ENCODE data around the gene F10. TPM values are rescaled to one million over a fixed set of nuclear protein-coding genes. Genes with fewer than 3 reads are reported as not detected.

The F10 gene
- total and polyA plus RNA-seq, 2 experiments from 2014 or later: 143 to 148 TPM

DNA sequence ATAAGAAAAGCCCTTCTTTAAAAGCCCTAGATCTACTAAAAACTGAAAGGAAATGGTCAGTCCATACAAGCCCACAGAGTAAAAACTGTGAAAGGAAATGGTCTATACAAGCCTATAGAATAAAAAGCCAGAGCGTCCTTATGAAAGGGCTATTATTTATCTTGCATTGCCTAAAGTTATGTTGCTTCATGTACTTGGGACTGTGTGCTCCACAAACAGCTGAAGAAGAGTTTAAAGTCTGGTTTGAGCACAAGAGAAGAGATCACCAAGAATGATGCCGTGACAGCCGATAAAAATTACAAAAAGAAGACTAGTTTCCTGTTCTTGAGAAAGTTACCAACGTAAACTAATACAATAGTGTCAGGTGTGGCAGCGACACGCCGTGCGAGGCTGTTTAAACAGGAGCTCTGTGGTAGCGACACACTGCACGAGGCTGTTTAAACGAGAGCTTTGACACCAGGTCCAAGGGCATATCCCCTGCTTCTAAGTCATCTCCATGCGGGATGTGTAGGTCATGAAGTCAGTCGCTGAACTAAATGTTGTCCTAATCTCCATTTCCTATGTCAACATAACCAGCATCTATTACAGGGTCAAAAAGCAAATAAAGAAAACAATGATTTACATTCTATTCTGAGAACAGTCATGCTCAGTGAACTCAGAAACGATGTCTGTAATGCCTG is 61.0 kb downstream of the F10 start:
- Histone ChIP-seq H3K79me2 (peaks cover 5% of the 10 kb centered on the region), H3K36me3 (replicated peaks; ENCODE audit: insufficient read depth, low read depth) (peaks cover 5% of the 10 kb centered on the region)

GRCh38 chr13:113184568-113185440 is 62.2 kb downstream of the F10 start:
- H3K27me3 ChIP-seq: no peaks in the 10 kb centered on the region
- H3K79me2 ChIP-seq: peaks cover 5% of the 10 kb centered on the region
- peaks cover 5% of the 10 kb centered on the region for H3K36me3 ChIP-seq (replicated peaks; ENCODE audit: insufficient read depth, low read depth)
- no peaks in the 10 kb centered on the region for H3K9me3 ChIP-seq (ENCODE audit: low read depth)
- H3K4me3 ChIP-seq: no peak overlapping the region
- H3K27ac ChIP-seq: no peak overlapping the region
- no peak overlapping the region for H3K4me2 ChIP-seq
- DNase-seq (ENCODE audit: low spot score): no peak
- no peaks in the 10 kb centered on the region for H3K4me1 ChIP-seq (ENCODE audit: insufficient read depth)
- H3K9me2 ChIP-seq (replicated peaks; ENCODE audit: insufficient read depth): no peaks in the 10 kb centered on the region
- H2AFZ ChIP-seq: no peak overlapping the region
- no peaks in the 10 kb centered on the region for H4K20me1 ChIP-seq (ENCODE audit: insufficient read depth, poor library complexity, severe bottlenecking)
- 95% methylated on average over 22 of the region's 22 CpGs for WGBS (ENCODE audit: low lambda C conversion rate, missing lambda C conversion rate)
- TF ChIP-seq, protein P1, sequence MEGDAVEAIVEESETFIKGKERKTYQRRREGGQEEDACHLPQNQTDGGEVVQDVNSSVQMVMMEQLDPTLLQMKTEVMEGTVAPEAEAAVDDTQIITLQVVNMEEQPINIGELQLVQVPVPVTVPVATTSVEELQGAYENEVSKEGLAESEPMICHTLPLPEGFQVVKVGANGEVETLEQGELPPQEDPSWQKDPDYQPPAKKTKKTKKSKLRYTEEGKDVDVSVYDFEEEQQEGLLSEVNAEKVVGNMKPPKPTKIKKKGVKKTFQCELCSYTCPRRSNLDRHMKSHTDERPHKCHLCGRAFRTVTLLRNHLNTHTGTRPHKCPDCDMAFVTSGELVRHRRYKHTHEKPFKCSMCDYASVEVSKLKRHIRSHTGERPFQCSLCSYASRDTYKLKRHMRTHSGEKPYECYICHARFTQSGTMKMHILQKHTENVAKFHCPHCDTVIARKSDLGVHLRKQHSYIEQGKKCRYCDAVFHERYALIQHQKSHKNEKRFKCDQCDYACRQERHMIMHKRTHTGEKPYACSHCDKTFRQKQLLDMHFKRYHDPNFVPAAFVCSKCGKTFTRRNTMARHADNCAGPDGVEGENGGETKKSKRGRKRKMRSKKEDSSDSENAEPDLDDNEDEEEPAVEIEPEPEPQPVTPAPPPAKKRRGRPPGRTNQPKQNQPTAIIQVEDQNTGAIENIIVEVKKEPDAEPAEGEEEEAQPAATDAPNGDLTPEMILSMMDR (IDR thresholded peaks at IDR 0.05; ENCODE audit: poor library complexity): no peak
- no peak for TF ChIP-seq EZH2 (IDR thresholded peaks at IDR 0.05; ENCODE audit: borderline replicate concordance)
- TF ChIP-seq EZH2phosphoT487 (IDR thresholded peaks at IDR 0.05; ENCODE audit: low read depth, severe bottlenecking, unreplicated experiment): no peak

More for the DNA sequence above, 61.0 kb downstream of the F10 start:
- Histone ChIP-seq H3K4me3 (no peak overlapping the region), H3K4me2 (no peak overlapping the region), H3K27me3 (no peaks in the 10 kb centered on the region), H3K9me2 (replicated peaks; ENCODE audit: insufficient read depth) (no peaks in the 10 kb centered on the region), H3K4me1 (ENCODE audit: insufficient read depth) (no peaks in the 10 kb centered on the region), H3K9me3 (ENCODE audit: low read depth) (no peaks in the 10 kb centered on the region), H3K27ac (peak overlapping the region; percentile 11), H2AFZ (no peak overlapping the region), H4K20me1 (ENCODE audit: insufficient read depth, poor library complexity, severe bottlenecking) (no peaks in the 10 kb centered on the region)
- WGBS (ENCODE audit: low lambda C conversion rate, missing lambda C conversion rate): 81% methylated on average over 14 of the region's 14 CpGs
- no peak for TF ChIP-seq EZH2phosphoT487 (IDR thresholded peaks at IDR 0.05; ENCODE audit: low read depth, severe bottlenecking, unreplicated experiment)
- TF ChIP-seq, protein P1 (IDR thresholded peaks at IDR 0.05; ENCODE audit: poor library complexity): no peak
- TF ChIP-seq EZH2 (IDR thresholded peaks at IDR 0.05; ENCODE audit: borderline replicate concordance): no peak
- DNase-seq (ENCODE audit: low spot score): no peak

- Histone ChIP-seq H3K9me3 (ENCODE audit: low read depth) (no peaks in the 10 kb centered on the region), H3K4me3 (no peak overlapping the region), H2AFZ (no peak overlapping the region), H3K79me2 (peaks cover 5% of the 10 kb centered on the region), H3K4me2 (no peak overlapping the region), H3K4me1 (ENCODE audit: insufficient read depth) (no peaks in the 10 kb centered on the region), H3K36me3 (replicated peaks; ENCODE audit: insufficient read depth, low read depth) (peaks cover 5% of the 10 kb centered on the region), H3K27ac (peak overlapping the region; percentile 80), H3K9me2 (replicated peaks; ENCODE audit: insufficient read depth) (no peaks in the 10 kb centered on the region), H3K27me3 (no peaks in the 10 kb centered on the region), H4K20me1 (ENCODE audit: insufficient read depth, poor library complexity, severe bottlenecking) (no peaks in the 10 kb centered on the region)
- TF ChIP-seq EZH2phosphoT487 (IDR thresholded peaks at IDR 0.05; ENCODE audit: low read depth, severe bottlenecking, unreplicated experiment): no peak
- TF ChIP-seq EZH2 (IDR thresholded peaks at IDR 0.05; ENCODE audit: borderline replicate concordance): no peak
- TF ChIP-seq, protein P1 (IDR thresholded peaks at IDR 0.05; ENCODE audit: poor library complexity): no peak
- DNase-seq (ENCODE audit: low spot score): no peak
- 83% methylated on average over 13 of the region's 13 CpGs for WGBS (ENCODE audit: low lambda C conversion rate, missing lambda C conversion rate)
Measured at GRCh38 chr13:113186061-113186900, 63.7 kb downstream of the F10 start.
